Right cardiac atrium (tissue), 5 donors: ENCODE measurements around the gene TMEM254. TPM values are rescaled to one million over a fixed set of nuclear protein-coding genes. Genes with fewer than 3 reads are reported as not detected.
"Not testable (repeated sequence)": the region's sequence is repeated elsewhere in the genome, so short reads cannot be mapped to it uniquely, and the experiment has no call there.

Experiments
- ATAC-seq, 2 donors: fragments of 200-7000 bp; cut with Tn5 transposase; one replicate each; pipeline versions ENCODE4 v1.8.0 to v1.9.1; 2020; ENCODE audit warnings: moderate library complexity in 2 of 2, mild to moderate bottlenecking in 1 of 2
- DNase-seq, 3 donors: peaks; one replicate each; pipeline ENCODE4 v3.0.0-alpha.2; 2020
- H3K27ac ChIP-seq: one replicate; pipeline ENCODE4 v1.5.1; 2013; ENCODE audit warnings: mild to moderate bottlenecking, low read length, control low read depth, moderate library complexity
- H3K27me3 ChIP-seq: one replicate; pipeline ENCODE4 v1.6.1; 2013; ENCODE audit not compliant: control insufficient read depth, insufficient read depth
- H3K4me1 ChIP-seq: one replicate; pipeline ENCODE4 v1.6.1; 2013; ENCODE audit warnings: low read length; ENCODE audit not compliant: control insufficient read depth, insufficient read depth
- H3K4me3 ChIP-seq: one replicate; pipeline ENCODE4 v1.5.1; 2013; ENCODE audit warnings: low read length, control low read depth
- H3K9me3 ChIP-seq: one replicate; pipeline ENCODE4 v1.6.1; 2013; ENCODE audit warnings: low read length; ENCODE audit not compliant: control insufficient read depth
- WGBS: extraction: QIAGEN DNeasy Blood & Tissue Kit; methylation state at CpG from one replicate; pipeline ENCODE4 v1.1.7; 2013; 5-methylcytosine and 5-hydroxymethylcytosine counted together
- intact Hi-C, 4 donors: fragments of 100-400 bp; cut with DNase I; formaldehyde crosslinking; loops; one replicate each; pipeline versions ENCODE4 v1.11.0 to v1.14.0; 2022 to 2023
- polyA plus RNA-seq: library from polyadenylated mRNA; stranded (reverse); fragments of 200-250 nt; gene quantifications from one replicate; pipeline ENCODE4 v1.2.3, GENCODE V29; 2013
- total RNA-seq, 4 donors: library from RNA; stranded (reverse); fragmentation: NEBNext Ultra II Directional; extraction: Animal tissue kit (Norgen Biotek cat#: 25700); gene quantifications; one replicate each; pipeline ENCODE4 v1.2.1, GENCODE V29; 2021
- donor health status: healthy with polysubstance abuse.
- donor health status: DM: no; HTN: yes; CAD: no.
- donor health status: DM: no; HTN: no; CAD: no.
- donor health status: DM: no; HTN: yes; CAD: no; lungs with severe emphysema.
- donor health status: DM: yes; HTN: yes; CAD: no.

Gene TMEM254
- total and polyA plus RNA-seq, 5 donors = 4.7 to 9.0 (median 8.1) TPM

GRCh38 chr10:80046629-80047441 is 31.6 kb upstream of the TMEM254 start:
- Histone ChIP-seq H3K27me3 (no peaks in the 10 kb centered on the region), H3K9me3 (no peaks in the 10 kb centered on the region), H3K4me3 (no peak overlapping the region), H3K4me1 (no peaks in the 10 kb centered on the region), H3K27ac (no peak overlapping the region)
- DNase-seq (peak; percentile 77 to 91 (median 87)), ATAC-seq (peak; percentile 93)
- intact Hi-C loops = no loop called here
- 35% methylated on average over 10 of the region's 10 CpGs for WGBS

DNA sequence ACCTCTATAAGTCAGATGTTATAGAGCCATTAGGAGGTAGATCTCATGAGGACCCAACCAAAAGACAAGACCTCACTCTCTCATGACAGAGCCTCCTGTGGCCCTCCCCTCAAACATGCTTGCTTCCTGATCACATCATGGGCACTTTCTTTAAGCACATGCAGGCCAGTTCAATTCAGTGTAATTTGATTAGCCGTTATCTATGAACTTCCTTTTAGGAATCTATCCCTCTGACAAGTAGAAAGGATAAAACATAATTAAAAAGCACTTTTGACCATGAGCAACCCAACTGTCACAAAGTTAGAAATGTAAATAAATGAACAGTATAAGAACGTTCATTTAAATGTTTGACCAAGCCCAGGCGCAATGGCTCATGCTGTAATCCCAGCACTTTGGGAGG is 27.7 kb upstream of the TMEM254 start:
- H3K27ac ChIP-seq = no peak overlapping the region
- H3K27me3 ChIP-seq = no peaks in the 10 kb centered on the region
- no peak for ATAC-seq
- 90% methylated on average over 3 of the region's 3 CpGs for WGBS
- H3K4me3 ChIP-seq = no peak overlapping the region
- H3K9me3 ChIP-seq = no peaks in the 10 kb centered on the region
- no peaks in the 10 kb centered on the region for H3K4me1 ChIP-seq
- no peak for DNase-seq
- intact Hi-C loops = no loop called here

GRCh38 chr10:80051993-80052392 is 26.5 kb upstream of the TMEM254 start:
- Histone ChIP-seq H3K27me3 (no peaks in the 10 kb centered on the region), H3K4me3 (no peak overlapping the region), H3K9me3 (no peaks in the 10 kb centered on the region), H3K4me1 (no peaks in the 10 kb centered on the region), H3K27ac (no peak overlapping the region)
- intact Hi-C loops = no loop called here
- WGBS = 48% methylated on average over 3 of the region's 3 CpGs
- no peak for ATAC-seq
- no peak for DNase-seq

DNA sequence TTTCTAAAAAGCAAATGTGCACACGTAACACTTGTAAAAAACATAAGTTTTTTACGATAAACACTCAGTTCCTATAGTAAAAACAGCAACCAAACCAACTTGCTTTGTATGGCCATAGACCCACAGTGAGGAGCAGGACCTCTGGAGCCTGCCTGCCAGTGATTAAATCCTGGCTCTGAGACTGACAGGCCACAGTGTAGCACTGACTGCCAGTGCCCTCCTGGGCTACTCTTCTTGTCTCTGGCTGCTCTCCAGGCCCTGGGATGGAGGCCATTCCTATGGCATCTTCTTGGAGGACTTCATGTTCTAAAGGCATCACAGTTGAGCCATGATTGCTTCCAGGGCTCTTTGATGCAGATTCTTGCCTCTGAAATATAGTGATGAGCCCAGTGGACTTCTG is 22.7 kb upstream of the TMEM254 start:
- Histone ChIP-seq H3K9me3 (no peaks in the 10 kb centered on the region), H3K4me3 (no peak overlapping the region), H3K27me3 (no peaks in the 10 kb centered on the region), H3K27ac (no peak overlapping the region), H3K4me1 (no peaks in the 10 kb centered on the region)
- DNase-seq (no peak), ATAC-seq (peak in 1 of 2 donors; percentile 42)
- intact Hi-C loops = loop anchor here in 1 of 4 donors (5.0 kb wide), 1 partner anchor 167 kb away; no protein-coding TSS in a partner anchor
- 93% methylated on average over 2 of the region's 2 CpGs for WGBS

GRCh38 chr10:80057171-80057570 is 21.3 kb upstream of the TMEM254 start:
- WGBS = 90% methylated on average over 4 of the region's 4 CpGs

DNA sequence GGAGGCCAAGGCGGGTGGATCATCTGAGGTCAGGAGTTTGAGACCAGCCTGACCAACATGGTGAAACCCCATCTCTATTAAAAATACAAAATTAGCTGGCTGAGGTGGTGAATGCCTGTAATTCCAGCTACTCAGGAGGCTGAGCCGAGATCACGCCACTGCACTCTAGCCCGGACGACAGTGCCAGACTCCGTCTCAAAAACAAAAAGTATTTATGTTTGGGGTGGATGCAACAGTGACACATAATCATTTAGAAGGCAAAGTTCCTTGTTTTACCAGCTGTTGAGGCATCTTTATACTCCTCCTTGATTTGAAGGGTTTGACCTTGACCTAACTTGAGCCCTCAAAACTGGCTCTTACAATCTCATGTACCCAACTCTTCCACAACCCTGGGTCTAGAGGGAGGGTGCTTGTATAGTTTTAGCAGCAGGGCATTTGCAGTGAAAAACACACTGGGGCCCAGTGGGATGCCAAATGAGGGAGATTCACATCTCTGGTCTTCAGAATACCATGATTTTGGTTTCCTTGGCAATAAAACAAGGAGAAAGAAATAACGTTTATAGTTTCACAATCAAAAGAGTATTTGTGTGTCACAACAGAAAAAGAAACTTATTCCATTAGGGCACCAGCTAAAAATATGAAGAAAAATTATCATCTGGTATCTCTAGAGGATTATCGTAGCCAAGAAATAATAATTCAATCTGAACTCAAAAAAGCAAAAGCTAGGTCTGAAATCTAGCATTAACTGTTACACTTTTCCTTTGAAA is 14.2 kb upstream of the TMEM254 start:
- intact Hi-C loops = loop anchor here in 1 of 4 donors (5.0 kb wide), 1 partner anchor 78 kb away; no protein-coding TSS in a partner anchor
- 61% methylated on average over 8 of the region's 8 CpGs for whole genome bisulfite sequencing
- H3K27ac ChIP-seq = no peak overlapping the region
- no peak for DNase-seq
- H3K9me3 ChIP-seq = no peaks in the 10 kb centered on the region
- H3K27me3 ChIP-seq = no peaks in the 10 kb centered on the region
- H3K4me3 ChIP-seq = no peak overlapping the region
- no peaks in the 10 kb centered on the region for H3K4me1 ChIP-seq
- peak in 1 of 2 donors; percentile 22 for ATAC-seq

More at GRCh38 chr10:80057171-80057570, 21.3 kb upstream of the TMEM254 start:
- no peak for ATAC-seq
- DNase-seq = no peak
- no peaks in the 10 kb centered on the region for H3K4me1 ChIP-seq
- H3K4me3 ChIP-seq = no peak overlapping the region
- H3K9me3 ChIP-seq = no peaks in the 10 kb centered on the region
- no peaks in the 10 kb centered on the region for H3K27me3 ChIP-seq
- H3K27ac ChIP-seq = no peak overlapping the region
- intact Hi-C loops = loop anchor here in 1 of 4 donors (5.0 kb wide), 1 partner anchor 165 kb away; no protein-coding TSS in a partner anchor

GRCh38 chr10:80066809-80067208 is 11.7 kb upstream of the TMEM254 start:
- WGBS = 96% methylated on average over 4 of the region's 4 CpGs
- intact Hi-C loops = no loop called here
- no peaks in the 10 kb centered on the region for H3K27me3 ChIP-seq
- no peaks in the 10 kb centered on the region for H3K9me3 ChIP-seq
- H3K27ac ChIP-seq = no peak overlapping the region
- ATAC-seq = no peak
- H3K4me3 ChIP-seq = no peak overlapping the region
- H3K4me1 ChIP-seq = no peaks in the 10 kb centered on the region
- no peak for DNase-seq

GRCh38 chr10:80067821-80068220 is 10.6 kb upstream of the TMEM254 start:
- H3K27me3 ChIP-seq, H3K9me3 ChIP-seq, intact Hi-C loops, H3K4me1 ChIP-seq, ATAC-seq, H3K27ac ChIP-seq, H3K4me3 ChIP-seq, DNase-seq: not testable (repeated sequence)

DNA sequence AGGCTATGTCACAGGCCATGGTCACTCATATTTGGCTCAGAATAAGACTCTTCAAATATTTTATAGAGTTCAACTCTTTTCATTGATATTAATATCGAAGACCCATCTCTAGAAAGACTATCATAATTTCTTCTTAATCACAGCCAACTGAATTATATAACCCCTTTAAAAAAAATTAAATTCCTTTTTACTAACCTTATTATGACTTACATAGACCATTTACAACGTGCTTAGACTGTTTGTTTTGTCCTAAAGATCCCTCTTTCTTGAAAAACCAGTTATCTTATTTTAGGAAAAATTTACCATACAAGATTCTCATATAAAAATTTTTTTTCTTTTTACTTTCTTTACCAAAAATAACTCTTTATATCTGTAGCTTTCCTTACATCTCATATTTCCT is 10.2 kb upstream of the TMEM254 start:
- intact Hi-C loops = no loop called here
- H3K27me3 ChIP-seq = no peaks in the 10 kb centered on the region
- no peaks in the 10 kb centered on the region for H3K4me1 ChIP-seq
- no peak overlapping the region for H3K27ac ChIP-seq
- H3K4me3 ChIP-seq = no peak overlapping the region
- ATAC-seq = no peak
- 58% methylated on average over 2 of the region's 2 CpGs for WGBS
- H3K9me3 ChIP-seq = no peaks in the 10 kb centered on the region
- DNase-seq = no peak

- WGBS = 51% methylated on average over 3 of the region's 3 CpGs
- Histone ChIP-seq H3K27me3 (no peaks in the 10 kb centered on the region), H3K27ac (peak overlapping the region; percentile 52), H3K9me3 (no peaks in the 10 kb centered on the region), H3K4me1 (no peaks in the 10 kb centered on the region), H3K4me3 (no peak overlapping the region)
- peak; percentile 51 to 70 for ATAC-seq
- peak; percentile 55 to 78 (median 58) for DNase-seq
- intact Hi-C loops = loop anchor here in 2 of 4 donors (10.0 kb wide), 1 partner anchor 65 kb away; the partner anchor contains the start of gene PLAC9 (in 2 of the 2)
These were observed 8.4 kb upstream of the TMEM254 start for GRCh38 chr10:80070057-80070456.

DNA sequence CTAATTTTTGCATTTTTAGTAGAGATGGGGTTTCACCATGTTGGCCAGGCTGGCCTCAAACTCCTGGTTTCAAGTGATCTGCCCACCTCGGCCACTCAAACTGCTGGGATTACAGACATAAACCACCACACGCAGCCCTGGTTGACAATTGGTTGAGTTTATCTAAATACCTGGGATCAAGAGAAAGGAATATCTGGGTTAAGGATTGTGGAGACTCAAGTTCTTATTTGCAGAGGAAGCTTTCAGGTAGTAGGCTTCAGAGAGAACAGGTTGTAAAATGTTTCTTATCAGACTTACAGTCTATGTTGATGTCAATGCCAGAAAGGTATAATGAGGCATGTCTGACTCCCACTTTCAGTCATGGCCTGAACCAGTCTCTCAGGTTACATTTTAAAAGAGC is 5.9 kb upstream of the TMEM254 start:
- WGBS = 97% methylated on average over 2 of the region's 2 CpGs
- ATAC-seq = no peak
- intact Hi-C loops = loop anchor here in 2 of 4 donors (10.0 kb wide), 1 partner anchor 62 kb away; the partner anchor contains the start of gene PLAC9 (in 2 of the 2)

More for the DNA sequence above, 5.9 kb upstream of the TMEM254 start:
- no peak for DNase-seq
- no peaks in the 10 kb centered on the region for H3K27me3 ChIP-seq
- no peaks in the 10 kb centered on the region for H3K9me3 ChIP-seq
- H3K27ac ChIP-seq = no peak overlapping the region
- no peak overlapping the region for H3K4me3 ChIP-seq
- no peaks in the 10 kb centered on the region for H3K4me1 ChIP-seq
